ENCODE results near the gene CSNK2B.

Gene CSNK2B

GRCh38 chr6:31660381-31661261 is 5.3 kb upstream of the CSNK2B start, which contains the start of gene C6orf47:
Gene C6orf47, minus strand, starts transcription at chr6:31660778. Its CDS starts 831 bp downstream, at chr6:31659947.
- DNase-seq (ENCODE audit: low read depth): peak; percentile 56

DNA sequence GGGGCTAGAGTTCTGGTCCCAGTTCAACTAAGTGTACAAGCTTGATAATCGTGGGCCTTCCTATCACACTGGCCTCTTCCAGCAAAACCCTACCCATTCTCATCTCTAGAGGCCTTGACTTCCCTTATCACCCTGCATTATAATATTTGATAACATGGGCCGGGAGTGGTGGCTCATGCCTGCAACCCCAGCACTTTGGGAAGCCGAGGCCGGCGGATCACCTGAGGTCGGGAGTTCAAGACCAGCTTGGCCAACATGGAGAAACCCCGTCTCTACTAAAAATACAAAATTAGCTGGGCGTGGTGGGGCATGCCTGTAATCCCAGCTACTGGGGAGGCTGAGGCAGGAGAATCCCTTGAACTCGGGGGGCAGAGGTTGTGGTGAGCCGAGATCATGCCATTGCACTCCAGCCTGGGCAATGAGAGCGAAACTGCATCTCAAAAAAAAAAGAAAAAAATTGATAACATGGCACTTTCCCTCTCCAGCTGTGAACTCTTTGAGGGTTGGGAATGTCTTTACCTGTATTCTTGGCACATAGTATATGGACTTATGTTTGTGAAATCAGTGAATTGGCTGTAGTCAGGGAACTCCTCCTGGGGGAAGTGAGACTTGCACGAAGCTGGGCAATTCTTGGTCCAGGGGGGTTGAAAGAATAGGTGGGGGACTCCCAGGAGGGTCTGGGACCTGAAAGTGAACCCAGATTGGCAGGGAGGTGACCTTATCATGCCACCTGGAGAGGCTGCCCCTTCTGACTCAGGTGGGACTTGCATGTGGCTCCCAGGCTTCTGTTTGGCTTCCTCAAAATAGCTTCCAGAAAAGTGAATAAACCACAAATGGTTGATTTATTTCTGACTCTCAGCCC is 4.4 kb upstream of the CSNK2B start:
- DNase-seq (ENCODE audit: low read depth): no peak

DNA sequence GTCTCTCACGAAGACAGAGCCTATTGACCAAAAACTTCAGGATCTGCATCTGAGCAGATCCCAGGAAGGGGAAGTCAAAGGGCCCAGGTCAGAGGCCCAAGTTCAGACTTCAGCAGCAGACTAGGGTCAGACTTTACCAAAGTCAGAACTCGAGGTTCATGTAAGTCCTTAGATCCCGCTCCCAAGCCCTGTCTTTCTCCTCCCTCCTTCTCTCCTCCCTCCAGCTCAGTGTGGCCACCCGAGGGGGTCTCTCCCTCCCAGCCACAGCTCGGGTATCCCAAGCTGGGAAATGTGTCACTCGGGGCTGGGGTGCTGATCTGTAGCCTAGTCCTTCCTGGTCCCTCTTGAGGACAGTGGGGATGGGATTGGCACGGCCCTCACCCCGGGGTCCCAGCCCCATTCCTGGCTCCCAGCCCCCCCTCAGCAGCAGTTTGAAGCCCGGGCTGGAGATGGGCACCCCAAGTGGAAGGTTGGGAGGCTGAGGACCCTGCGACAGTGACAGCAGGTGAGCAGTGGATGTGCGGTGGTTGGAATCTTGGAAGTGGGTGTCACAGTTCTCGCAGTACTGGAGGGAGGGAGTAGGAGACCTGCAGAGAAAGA is 3.7 kb upstream of the CSNK2B start:
- DNase-seq (ENCODE audit: low read depth): no peak

GRCh38 chr6:31663126-31663960 is 2.5 kb upstream of the CSNK2B start:
- DNase-seq (ENCODE audit: low read depth): no peak

- no peak for DNase-seq (ENCODE audit: low read depth)
Observed at GRCh38 chr6:31663961-31664789, 1.7 kb upstream of the CSNK2B start.

- DNase-seq (ENCODE audit: low read depth): peak; percentile 85
Observed at GRCh38 chr6:31664790-31665500, 935 bp upstream of the CSNK2B start, which contains the start of gene GPANK1. Gene GPANK1, minus strand, starts transcription at chr6:31664997. Its CDS starts 519 bp downstream, at chr6:31664478.

- no peak for DNase-seq (ENCODE audit: low read depth)
Observed at GRCh38 chr6:31666337-31666965, 571 bp downstream of the CSNK2B start.

GRCh38 chr6:31669676-31670075 is 3.8 kb downstream of the CSNK2B start, which contains the start of gene LY6G5B:
Gene LY6G5B, plus strand, starts transcription at chr6:31669976. Its CDS starts 975 bp downstream, at chr6:31670951.
- DNase-seq (ENCODE audit: low read depth): no peak

GRCh38 chr6:31676322-31676903 is 10.5 kb downstream of the CSNK2B start:
- DNase-seq (ENCODE audit: low read depth): no peak

- no peak for DNase-seq (ENCODE audit: low read depth)
Observed at GRCh38 chr6:31676904-31677303, 11.0 kb downstream of the CSNK2B start.

- no peak for DNase-seq (ENCODE audit: low read depth)
Observed at GRCh38 chr6:31677955-31678354, 12.1 kb downstream of the CSNK2B start.

DNA sequence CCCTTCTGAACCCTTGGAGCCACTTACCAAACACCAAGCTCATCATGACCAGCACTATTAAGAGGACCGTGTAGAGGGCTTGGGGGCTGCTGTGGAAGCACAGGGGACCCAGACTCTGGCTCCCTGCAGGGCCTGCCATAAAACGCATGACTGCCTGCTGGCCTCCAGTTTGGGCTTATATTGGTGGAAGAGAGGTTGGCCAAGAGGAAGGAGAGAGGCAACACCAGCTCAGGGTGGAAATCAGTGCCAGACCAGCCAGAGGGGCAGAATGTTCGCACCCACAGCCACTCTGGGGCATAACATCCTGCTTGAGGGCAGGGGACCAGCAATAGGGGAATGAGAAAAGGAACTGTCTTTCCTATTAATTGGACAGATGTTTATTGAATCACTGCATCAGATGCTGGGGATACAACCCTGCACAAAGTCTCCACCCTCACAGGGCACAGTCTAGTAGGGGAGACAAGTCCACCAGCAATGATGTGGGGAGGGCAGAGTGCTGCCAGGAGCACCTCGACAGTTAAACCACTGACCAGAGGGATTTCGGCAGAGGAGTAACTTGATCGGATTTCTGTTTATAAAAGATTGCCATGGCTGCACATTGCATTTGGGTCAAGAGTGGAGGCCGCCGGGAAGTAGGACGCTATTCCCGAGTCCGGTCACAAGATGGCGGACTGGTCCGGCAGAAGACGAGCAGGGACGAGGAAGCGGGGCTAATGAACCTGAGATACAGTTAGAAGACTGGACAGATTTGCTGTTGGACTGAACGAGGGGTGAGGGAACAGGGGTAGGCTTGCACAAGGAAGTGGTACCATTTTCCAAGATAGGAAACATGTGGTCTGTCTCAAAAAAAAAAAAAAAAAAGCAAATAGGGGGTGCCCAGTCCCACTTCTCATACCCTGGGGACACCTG is 14.6 kb downstream of the CSNK2B start, which contains the start of gene LY6G5C:
LY6G5C (minus strand) TSS at position 842 of the 909 bp plus-strand sequence; CDS start at position 148, 694 bp downstream.
- DNase-seq (ENCODE audit: low read depth): peak; percentile 45

DNA sequence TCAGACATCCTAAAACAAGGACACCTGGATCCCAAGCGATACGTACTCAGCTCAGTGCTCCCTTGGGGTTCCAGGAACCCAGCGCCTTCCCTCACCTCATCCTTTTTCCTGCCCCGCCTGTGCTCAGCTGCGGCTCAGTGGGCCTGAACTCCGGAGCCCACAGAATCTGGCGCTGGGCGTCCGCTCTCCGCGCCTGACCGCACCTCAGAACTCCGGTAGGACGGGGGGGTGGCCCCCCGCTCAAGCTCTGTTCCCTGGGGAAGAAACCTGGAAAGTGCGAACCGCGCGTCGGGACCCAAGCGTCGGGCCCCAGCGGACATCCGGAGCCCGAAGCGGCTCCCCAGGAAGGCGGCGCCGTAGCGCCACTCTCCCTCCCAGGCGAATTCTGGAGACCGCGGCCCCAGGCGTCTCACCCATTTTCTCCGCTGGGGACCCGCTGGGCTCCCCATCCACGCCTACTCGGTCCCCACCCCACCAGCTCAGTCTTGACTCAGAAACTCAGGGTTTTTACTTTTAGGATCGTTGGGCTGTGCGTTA is 15.3 kb downstream of the CSNK2B start:
- no peak for DNase-seq (ENCODE audit: low read depth)

DNA sequence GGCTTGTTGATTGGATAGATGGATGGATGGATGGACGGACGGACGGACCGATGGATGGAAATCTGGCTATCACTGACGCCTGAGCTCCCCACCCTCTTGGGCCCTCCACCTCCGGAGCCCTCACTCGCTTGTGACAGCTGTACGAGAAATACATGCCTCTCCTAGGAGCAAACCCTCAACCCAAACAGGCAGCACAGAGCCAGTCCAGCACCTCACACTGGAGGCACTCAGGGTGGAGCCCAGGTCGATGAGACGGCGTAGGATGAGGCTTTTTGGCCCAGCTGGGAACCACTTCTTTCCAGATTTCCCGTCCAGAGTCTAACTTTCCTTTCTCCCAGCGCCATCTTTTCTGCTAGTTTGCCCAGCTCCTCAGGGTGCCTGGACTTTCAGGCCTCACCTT is 17.7 kb downstream of the CSNK2B start:
- DNase-seq (ENCODE audit: low read depth): no peak

- DNase-seq (ENCODE audit: low read depth): no peak
Observed at GRCh38 chr6:31686483-31686882, 20.6 kb downstream of the CSNK2B start.

- no peak for DNase-seq (ENCODE audit: low read depth)
Observed at GRCh38 chr6:31687321-31687720, 21.4 kb downstream of the CSNK2B start.

Measured in activated gamma-delta T cell treated with anti-CD3 and anti-CD28 coated beads, Interleukin-2, amount 50 U/mL, for 16 hours (primary cell).